NCI-H128 (cell line): ENCODE data around the gene KDM4C.

ENCODE experiments used
- DNase-seq: peaks from one replicate; lab custom pipeline; 2025; ENCODE audit not compliant: unreplicated experiment; lab: John Stamatoyannopoulos, UW

Gene KDM4C

DNA sequence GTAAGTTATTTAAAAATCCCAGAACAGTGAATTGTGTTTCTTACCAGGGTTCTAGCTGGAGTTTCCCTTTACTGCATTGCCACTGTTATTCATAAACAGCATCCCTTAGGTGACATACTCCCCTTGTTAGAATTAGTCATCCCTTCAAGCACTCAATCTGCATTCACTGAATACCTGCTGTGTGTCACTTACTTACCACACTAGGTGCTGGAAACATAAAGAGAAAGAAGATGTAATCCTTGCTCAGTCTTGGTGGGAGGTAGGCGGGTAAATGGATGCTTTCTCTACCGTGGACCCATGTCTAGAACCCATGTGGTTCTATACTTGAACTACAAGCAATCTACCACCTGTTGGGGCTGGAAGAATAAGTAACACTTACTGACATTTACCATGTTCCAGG lies 371.6 kb downstream of the KDM4C start:
- no peak for DNase-seq

DNA sequence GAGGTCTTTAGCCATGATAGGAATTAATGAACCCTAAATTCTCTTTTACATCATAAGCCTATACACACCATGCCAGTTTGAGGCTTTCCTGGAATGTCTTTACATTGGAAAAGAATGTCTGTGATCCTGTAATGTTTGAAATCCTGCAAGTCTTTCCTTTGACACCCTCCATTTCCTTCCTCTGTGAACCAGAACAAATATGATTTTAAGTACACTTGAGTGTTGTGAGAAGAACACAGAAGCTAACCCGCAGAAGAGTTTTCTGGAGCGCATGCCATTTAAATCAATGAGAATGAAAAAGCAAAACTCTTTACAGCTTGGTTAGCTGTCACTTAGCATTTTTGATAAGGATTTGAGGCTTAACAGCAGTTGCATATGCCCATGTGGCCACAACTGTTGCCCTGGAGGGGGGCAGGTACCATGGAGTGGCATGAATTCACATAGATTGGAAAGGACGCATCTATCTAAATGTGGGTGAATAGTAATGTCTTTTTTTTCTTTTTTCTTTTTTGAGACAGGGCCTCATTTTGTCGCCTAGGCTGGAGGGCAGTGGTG lies 372.6 kb downstream of the KDM4C start:
- no peak for DNase-seq

DNA sequence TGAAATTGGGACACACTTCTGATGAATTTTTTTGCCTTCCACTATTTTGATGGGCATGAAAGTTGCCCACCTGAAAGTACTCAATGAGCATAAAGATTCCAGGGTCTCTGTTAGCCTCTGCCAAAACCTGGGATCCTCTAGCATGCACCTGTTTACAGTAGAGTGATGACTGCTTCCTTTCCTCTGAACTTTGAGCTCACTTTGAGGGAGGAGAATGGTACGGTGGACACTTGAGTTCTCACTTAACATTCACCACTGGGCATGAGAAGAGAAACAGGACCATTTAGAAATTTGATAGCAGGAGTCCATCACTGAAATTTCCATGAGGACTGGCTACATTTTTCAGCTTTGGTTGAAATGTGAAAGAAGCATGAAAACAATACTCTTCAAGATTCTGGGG lies 374.8 kb downstream of the KDM4C start:
- DNase-seq: no peak

DNA sequence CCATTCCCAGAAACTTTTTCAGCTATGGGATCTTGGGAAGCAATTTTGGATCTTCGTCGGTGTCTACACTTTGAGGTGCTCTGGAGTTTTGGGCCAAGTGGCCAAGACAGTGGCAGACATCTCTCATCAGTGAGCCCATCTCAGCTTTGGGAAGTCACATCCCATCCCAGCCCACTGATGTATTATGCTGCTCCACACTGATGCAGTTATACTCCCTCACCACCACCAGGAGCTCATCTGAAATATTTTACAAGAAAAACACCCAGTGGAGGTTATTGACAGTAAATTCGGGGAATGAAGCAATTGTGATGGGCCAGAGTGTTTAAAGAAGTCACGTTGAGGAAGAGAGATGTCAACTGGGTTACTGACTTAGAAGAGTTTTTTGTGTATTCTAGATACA lies 378.0 kb downstream of the KDM4C start:
- no peak for DNase-seq

DNA sequence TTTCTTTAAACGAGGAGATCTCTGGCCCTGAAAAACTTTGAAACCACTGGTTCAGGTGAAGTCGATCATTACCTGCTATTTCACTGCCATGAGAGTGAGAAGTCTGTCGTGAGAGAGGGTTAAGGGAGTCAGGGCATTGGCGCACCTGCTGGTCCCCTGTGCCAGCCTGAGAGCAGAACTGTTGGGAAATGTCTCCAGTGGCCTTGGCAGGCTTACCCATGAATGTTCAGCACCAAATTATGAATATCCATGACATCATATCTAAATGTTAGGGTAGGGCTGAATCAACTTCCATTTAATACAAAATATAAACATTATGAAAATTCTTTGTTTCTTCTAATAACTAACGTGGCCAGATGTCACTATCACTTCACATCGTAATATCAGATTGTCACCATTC lies 379.3 kb downstream of the KDM4C start:
- DNase-seq: no peak

DNA sequence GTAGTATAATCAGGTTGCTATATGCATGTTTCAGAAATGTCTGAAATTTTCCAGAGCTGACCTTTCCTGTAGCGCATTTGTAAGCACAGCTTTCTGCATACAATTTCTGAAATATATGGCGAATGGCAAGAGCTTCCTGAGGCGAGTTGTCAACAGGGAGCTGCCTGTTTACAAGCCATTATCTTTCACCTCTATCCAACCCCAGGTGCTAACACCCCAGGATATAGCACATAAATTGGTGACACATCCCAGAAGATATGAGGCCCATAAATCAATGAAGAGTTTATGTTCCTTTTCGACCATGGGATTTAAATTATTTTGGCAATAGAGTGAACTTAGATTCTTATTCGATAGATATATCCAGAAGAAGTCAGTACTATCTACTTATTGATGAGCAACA lies 379.8 kb downstream of the KDM4C start:
- no peak for DNase-seq

DNA sequence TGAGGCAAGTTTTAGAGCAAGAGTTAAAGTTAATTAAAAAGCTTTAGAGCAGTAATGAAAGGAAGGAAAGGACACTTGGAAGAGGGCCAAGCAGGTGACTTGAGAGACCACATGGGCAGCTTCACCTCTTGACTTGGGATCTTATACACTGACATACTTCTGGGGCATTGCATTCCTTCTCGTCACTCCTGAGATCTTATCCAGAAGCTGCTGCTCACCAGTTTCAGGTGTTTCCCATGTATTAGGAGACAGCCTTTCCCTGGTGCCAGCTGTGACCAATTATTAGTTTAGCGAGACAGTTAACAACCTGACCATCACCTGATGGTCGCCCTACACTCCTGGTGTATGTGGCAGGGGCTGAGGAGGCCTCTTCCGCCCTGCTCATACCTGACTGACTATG lies 382.1 kb downstream of the KDM4C start:
- no peak for DNase-seq

DNA sequence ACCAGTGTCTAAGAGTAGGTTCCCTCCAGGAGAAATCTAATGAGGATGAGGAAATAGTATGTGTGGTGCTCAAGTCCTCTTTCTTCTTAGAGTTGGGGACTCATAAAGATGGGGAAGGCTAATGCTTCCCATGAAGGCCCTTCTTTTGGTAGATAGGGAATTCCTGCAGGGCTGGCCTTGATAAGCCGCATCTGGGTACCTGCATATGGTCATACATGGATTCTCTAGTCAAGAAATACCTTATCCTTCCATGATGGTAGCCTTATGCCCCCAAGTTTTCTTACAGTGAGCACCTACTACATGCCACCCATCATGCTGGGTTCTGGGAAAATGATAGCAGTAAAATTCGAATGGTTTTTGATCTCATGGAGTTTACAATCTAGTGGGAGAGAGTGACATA lies 382.6 kb downstream of the KDM4C start:
- DNase-seq: no peak

DNA sequence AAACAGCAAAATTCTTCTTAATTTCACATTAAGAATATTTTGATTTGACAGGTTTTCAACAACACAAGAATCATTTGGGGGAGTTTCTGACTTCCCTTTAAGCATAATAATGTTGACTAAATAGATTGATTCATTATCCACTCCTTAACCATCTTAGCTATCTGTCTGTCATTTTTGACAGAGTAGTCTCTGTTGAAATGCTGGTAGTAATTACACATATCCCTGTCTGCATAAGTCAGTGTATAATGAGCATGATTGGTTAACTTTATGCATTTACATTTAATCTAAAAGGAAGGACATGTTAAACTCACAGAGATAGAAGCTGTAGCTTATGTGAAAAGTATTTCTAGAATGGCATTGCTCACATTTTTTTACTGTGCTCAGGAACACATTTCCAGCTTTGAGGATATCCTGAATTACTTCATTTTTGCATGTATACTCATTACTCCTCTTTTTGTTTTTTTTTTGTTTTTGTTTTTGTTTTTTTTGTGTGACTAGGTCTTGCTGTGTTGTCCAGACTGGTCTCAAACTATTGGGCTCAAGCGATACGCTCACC lies 385.9 kb downstream of the KDM4C start:
- no peak for DNase-seq

DNA sequence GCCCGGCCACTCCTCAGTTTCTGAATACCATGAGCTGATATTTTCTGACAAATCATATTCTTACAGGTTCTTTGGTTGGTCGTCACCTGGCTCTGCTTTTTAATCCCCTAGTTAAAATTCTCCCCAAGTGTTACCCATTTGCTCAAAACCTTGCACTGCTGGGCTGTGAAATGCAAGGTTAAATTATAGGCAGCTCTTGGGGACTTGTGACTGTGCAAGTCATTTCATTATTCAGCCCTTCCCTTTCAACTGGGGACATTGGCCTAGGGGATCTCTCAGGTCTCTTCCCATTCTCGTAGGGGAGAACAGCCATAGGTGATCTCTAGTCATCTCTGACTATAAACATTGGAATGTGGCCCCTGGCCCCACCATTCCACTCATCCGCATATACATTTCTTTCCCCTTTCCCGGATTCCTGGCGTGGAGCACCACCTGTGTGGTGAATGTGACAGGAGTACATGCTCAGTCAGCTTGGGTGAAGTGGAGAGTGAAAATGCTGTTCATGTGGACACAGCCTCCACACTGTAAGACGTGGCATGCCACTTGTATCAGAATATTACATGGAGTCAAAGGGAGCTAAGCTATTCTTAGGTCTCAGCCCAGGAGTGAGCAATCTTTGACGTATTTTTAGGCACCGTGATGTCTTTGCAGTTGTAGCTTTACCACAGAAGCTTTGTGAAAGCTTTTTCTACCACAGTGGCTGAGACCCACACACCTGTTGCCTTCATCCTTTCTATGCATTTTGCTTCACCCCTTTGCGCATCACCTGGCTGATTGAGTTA lies 386.7 kb downstream of the KDM4C start:
- no peak for DNase-seq

DNA sequence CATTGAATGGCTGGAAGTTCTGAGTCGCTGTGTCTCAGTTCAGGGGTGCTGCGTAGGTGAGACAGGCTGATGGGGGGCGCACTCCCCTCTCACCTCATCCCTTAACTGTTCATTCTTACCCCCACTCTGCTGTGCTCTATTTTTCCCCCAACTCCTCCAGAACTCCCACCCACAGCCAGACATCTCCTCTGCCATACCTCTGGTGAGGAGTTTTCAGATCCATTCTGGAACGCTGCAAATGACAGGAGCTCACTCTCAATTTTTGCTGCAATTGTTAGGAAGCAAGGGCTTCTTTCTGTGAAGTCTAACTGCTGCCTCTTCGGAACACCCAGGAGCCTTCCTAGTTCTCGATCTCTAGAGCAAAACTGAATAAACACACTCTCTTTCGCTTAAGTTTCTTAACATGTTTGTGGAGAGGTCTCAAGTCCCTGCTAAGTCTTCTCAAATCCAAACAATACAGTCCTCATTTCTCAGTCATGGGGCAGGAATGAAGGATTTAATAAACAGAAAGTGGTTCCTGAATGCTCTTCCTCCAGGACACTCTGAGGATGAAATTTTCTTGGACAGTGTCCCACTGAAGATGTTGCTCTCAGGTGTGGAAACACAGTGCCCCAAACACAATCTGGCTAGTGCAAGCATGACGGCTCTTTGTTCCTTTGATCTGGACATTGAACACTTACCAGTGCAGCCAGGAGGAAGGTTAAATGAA lies 387.7 kb downstream of the KDM4C start:
- no peak for DNase-seq

DNA sequence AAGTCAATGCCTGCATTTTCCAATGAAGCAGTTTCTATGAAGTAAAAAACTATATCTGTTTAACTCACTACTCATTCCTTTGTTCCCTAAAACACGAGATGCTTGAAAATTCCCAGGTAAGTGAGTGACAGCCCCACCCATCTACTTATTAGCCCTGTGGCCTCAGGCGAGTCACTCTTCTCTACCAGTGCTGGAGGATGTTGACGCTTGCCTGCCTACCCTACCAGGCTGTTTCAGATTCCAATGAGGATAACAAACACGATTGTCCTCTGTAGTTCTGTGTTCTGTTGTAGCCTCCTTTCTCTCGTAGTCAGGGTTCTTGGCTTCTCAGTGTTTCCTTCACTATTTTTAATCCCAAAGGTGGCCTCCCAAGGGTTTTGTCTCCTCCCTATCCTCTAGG lies 388.8 kb downstream of the KDM4C start:
- DNase-seq: no peak

DNA sequence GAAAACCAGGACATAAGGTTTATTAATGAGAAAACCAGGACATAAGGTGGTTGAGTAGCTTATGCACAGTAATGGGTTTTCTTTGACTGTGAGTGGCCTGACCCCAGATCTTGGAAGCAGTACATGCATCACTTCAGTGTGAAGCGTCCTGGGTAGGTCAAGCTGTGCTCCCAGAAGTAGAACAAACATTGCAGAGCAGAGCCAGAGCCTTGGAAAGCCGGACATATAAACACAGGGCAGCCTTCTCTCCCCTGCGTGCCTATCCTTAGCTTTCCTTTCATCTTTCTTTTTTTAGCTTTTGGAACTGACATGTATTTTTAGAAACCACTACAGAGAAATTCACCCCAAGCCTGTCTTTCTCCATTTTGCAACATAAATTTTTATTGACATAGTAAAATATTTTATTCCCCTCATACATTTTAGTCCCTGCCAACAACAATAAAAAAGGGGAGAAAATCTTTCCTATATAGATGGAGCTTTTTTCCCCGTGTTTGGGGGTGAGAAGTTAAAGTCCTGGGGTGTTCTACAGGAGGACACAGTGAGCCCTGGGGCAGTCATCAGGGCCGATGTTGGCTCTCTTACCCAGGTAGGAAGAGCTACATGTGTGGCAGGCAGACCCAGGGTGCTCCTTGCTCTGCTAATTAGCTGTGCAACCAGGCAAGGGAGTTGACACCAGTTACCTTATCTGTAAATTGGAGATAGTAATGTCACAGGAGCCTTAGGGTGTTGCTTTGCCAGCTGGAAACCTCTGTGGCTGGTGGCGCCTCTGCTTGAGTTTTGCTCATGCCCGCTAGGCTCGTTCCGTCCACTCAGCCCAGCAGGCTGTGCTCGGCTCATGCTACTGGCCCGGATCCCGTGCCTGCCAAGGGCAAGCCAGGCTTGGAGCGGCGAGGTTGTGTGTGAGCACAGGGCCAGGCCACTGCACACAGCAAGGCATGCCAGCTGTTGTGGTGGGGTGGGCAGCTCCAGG lies 389.6 kb downstream of the KDM4C start:
- DNase-seq: no peak

DNA sequence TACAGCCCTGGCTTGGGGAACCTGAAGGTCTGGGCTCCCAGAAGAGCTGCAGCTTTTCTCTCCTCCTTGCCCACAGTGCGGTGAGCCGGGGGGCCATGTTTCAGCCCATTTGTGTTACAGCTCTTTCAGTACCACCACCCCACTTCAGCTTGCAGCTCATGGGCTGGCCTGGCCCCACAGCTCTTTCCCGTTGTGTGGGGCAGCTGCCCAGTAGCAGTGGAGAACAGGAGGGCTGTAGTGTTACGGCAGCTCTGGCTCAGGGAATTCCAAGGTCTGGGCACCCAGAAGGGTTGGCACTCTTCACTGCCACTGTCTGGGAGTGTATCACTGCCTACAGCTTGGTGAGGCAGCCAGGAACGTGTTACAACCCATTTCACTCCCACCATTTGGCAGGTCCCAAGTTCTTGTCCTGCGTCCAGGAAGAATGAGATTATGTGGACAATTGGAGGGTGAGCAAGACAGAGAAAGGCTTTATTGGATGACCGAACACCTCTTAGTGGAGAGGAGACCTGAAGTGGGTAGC lies 390.5 kb downstream of the KDM4C start:
- DNase-seq: no peak

DNA sequence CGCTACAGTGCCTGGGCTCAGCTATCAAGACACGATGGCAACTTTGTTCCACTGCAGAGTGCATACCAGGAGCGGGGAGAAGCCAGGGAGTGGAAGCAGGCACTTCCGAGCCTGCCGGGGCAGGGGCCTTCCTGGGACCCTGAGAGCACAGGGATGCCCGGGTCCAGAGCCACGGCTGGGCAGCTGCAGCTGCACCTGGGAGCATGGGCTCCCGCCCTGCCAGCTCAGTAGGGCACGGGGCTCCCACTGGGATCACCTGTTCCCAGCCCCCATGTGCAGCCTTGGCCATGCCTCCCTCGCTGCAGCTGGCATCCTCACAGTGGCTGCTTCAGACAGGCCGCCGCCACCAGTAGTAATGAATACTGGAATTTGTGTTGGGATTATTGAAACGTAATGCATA lies 391.5 kb downstream of the KDM4C start:
- DNase-seq: no peak

DNA sequence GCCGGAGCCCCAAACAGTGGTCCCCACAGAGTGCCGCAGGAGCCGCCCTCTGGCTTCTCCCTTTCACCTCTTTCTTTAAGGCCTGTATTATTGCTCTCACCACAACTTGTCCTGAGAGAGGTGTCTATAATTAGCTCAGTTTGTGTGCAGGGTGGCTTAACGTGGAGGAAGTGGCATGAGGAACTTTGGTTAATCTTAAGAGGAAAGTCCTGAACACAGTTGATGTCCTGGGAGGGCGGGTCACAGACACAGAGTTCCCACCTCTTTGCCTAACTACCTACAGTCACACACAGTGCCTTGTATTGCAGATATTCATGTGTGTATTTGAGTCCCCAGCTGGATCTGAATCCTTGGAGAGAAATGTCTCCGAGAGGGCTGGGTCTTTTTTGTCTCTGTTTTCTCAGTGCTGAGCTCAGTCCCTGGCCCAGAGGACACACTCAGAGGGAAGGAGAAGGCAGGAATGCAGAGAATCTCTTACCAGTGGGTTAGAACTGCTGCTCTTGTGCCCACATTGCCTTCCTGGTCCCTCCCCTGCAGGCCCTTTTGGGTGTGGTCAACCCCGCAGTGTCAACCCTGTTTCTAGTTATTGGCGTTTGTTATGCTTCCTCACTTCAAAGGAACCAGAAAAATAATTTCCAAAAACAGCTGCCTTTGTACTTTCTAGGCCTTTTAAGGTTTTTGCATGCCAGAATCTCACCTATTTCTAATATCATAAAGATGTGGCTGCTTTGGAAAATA lies 392.5 kb downstream of the KDM4C start:
- DNase-seq: no peak

DNA sequence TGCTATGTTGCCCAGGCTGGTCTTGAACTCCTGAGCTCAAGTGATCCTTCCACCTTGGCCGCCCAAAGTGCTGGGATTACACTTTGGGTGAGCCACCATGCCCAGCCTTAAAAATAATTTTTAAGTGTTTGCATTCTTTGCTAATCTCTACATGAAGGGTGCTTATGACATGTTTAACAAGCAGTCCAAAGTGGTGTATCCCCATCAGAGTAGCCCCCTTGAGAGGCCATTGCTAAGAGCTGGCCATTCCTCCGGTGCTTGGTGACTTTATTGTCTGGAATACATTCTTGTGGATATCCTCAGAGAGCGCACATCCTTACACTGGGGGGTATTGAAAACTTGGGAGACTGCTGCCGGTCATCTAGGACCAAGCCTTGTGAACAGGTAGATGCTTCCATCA lies 395.4 kb downstream of the KDM4C start:
- DNase-seq: no peak

DNA sequence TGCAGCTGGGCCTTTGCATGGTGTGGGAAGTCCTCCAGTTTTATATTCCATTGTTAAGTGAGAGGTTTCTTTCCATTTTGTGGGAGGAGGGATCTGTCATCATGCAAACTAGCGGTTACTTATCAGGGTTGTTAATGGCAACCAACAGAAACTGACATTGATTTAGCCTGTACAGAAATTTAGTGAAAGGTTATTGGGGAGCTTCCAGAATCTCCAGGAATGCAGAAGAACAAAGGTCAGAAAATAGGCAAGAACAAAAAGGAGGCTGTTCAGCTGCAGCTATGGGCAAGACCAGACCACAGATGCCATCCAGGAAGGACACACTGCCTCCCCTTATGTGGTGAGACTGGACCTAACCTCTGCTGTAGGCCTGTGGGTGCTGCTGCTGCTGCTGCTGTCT lies 395.8 kb downstream of the KDM4C start:
- no peak for DNase-seq

DNA sequence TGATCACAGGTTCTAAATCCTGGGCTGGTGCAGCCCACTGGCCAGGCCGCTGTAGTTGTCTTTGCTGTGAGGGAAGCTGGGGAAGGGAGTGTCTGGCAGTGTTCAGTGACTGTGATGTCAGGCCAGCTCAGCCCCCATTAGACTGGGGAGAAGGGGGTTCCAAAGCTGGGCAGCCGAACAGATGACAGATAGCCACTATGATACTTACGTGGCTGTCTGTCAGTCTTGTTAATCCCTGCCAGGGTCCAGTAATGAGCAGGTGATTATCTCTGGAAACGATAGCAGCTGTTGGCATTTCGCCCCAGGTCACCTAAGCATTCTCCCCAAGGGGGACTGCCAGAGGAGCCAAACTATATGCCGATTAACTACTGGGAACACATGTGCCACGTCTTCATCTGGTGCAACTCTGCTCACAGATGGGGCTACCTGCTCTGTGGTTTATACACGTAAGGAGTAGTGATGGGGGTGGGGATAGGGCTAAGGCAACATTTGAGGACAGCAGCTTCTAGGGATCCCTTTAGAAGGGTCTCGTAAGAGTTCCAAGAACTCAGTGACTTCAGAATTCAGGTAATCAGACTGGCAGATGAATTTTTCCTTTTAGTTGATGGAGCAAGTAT lies 396.3 kb downstream of the KDM4C start:
- no peak for DNase-seq

DNA sequence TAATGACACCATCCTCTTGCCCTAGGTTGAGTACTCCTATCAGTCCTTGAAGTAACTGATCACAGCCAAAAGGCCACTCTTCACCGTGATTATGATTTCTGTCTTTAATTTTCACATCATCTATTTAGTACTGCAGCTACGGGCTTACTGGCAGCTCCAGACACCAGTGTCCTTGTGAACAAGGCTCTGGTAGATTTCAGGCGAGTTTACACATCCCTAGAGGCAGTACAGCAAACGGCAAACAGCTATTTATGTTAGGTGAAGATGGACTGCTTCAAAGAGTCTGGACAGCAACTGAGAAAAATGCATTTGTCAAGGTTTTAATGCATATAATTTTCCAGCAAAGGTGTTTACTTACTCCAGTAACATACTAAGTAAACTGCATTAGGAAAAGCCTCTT lies 396.9 kb downstream of the KDM4C start:
- no peak for DNase-seq
